C4-2B (cell line): ENCODE results near the gene ZNF778.

Experiments used
- ZFX ChIP-seq: fragments of 450-650 bp; IDR thresholded peaks from 2 replicates; pipeline ENCODE4 v1.6.1; 2017
- TF ChIP-seq, protein P1 (sequence below): fragments of 450-650 bp; conservative IDR thresholded peaks from 2 replicates; pipeline ENCODE4 v1.5.1; 2017; ENCODE audit warnings: mild to moderate bottlenecking

DNA sequence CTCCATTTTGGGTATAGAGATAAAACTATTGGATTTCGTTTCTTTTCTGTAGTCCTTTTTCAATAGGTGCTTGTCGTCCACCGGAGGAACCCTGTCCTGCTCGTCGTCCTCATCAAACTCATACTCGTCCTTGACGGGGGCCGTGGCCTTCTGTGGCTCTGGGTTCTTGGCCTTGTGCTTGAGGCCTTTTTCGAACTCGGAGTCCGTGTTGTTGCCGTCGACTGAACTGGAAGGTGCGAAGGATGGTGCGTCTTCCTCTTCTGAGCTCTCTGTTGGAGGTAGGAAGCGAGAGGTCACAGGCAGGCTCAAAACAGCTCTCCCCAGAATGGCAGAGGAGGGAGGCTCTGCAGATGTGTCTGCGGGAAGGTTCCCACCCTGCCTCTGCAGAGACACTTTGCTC is 67.9 kb downstream of the ZNF778 start:
- TF ChIP-seq, protein P1, sequence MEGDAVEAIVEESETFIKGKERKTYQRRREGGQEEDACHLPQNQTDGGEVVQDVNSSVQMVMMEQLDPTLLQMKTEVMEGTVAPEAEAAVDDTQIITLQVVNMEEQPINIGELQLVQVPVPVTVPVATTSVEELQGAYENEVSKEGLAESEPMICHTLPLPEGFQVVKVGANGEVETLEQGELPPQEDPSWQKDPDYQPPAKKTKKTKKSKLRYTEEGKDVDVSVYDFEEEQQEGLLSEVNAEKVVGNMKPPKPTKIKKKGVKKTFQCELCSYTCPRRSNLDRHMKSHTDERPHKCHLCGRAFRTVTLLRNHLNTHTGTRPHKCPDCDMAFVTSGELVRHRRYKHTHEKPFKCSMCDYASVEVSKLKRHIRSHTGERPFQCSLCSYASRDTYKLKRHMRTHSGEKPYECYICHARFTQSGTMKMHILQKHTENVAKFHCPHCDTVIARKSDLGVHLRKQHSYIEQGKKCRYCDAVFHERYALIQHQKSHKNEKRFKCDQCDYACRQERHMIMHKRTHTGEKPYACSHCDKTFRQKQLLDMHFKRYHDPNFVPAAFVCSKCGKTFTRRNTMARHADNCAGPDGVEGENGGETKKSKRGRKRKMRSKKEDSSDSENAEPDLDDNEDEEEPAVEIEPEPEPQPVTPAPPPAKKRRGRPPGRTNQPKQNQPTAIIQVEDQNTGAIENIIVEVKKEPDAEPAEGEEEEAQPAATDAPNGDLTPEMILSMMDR = no peak
- no peak for TF ChIP-seq ZFX
